ENCODE results near the gene TMEM139. TPM values are rescaled to one million over a fixed set of nuclear protein-coding genes. Genes with fewer than 3 reads are reported as not detected.

TMEM139 gene
- total and polyA plus RNA-seq, 10 of the 15 experiments (the other 5 are each of a cell fraction or from before 2014, with no cell fraction given) = 0.31 TPM; not detected in 9

DNA sequence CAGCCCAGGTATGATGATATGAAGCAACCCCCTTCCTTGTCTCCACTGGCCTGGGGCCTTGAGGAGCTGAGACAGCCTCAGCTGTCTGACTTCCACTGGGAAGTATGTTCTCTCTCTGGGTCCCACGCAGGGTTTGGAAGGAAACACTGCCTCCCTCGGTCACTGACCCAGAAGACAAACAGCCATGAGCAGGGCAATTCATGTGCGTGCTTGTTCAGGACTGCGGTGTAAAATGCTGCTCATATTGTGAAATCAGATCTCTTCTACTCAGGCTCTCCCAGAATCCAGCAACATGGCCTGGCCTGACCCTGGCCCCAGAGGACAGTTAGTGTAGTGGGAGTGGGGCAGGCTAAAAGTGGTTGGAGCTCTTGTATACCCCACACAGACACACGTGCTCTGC is 33.9 kb downstream of the TMEM139 start:
- Histone ChIP-seq H3K36me3 (ENCODE audit: control insufficient read depth in 2 of 2, insufficient read depth in 2 of 2, low read length in 1 of 2) (no peaks in the 10 kb centered on the region), H3K4me3 (no peak overlapping the region), H3K27ac (ENCODE audit: control insufficient read depth, insufficient read depth) (no peak overlapping the region), H3K4me1 (ENCODE audit: control insufficient read depth, insufficient read depth, low read length) (peaks cover 11% of the 10 kb centered on the region; the same call in 1 of the 2 replicates), H3K9me3 (replicated peaks; ENCODE audit: control insufficient read depth, insufficient read depth, low read length) (no peaks in the 10 kb centered on the region; the same call in 2 of the 3 replicates), H3K4me2 (ENCODE audit: control insufficient read depth, insufficient read depth) (no peak overlapping the region), H2AFZ (ENCODE audit: control insufficient read depth, low read depth, low read length) (no peak overlapping the region), H3K27me3 (replicated peaks in 1 of 2; ENCODE audit: control insufficient read depth in 2 of 2, insufficient read depth in 2 of 2, low read length in 1 of 2) (no peaks in the 10 kb centered on the region), H4K20me1 (ENCODE audit: control insufficient read depth, insufficient read depth) (no peaks in the 10 kb centered on the region), H3K9ac (ENCODE audit: control insufficient read depth, insufficient read depth, low read length) (no peak overlapping the region), H3K79me2 (ENCODE audit: control insufficient read depth, insufficient read depth, low read length) (no peaks in the 10 kb centered on the region)
- ATAC-seq (no peak), FAIRE-seq (no peak), DNase-seq (ENCODE audit: low read depth, low spot score) (no peak)
- no peak for TF ChIP-seq CBX3 (IDR thresholded peaks at IDR 0.05; ENCODE audit: borderline replicate concordance, low read depth)
- no peak for TF ChIP-seq KAT2A (conservative IDR thresholded peaks at IDR 0.05; ENCODE audit: control insufficient read depth, low read depth, low read length)
- no peak for TF ChIP-seq ZNF24 (IDR thresholded peaks at IDR 0.05)
- 46% methylated on average over 5 of the region's 5 CpGs for WGBS (ENCODE audit: insufficient coverage, insufficient replicate concordance, low lambda C conversion rate, missing lambda C conversion rate)
- RAD21 ChIA-PET (ENCODE audit: unreplicated experiment) = no interaction called here
- POLR2A ChIA-PET = no interaction called here
- intact Hi-C loops (cut with micrococcal nuclease; ENCODE audit: unreplicated experiment) = no loop called here
- BruUV-seq (replicated peaks) = no TSS peak
- CTCF ChIA-PET = no interaction called here
- in situ Hi-C loops (cut with MboI) = no loop called here
- SMC1A ChIA-PET (ENCODE audit: uncharacterized antibody, unreplicated experiment) = no interaction called here

DNA sequence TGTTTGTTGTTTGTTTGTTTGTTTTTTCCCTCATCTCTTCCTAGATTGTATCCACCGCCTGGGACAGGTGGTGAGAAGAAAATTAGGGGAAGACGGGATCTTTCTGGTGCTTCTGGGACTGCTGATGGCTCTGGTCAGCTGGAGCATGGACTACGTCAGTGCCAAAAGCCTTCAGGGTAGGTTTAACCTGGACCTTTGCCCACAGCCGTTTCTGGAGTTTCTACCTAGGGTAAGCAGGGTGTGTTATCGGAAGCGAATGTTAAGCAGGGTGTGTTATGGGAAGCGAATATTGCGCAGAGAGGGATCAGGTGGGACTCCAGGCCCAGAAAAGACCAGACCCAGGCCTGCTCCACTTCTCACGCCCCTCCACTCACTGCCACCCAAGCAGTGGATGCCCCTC is 35.9 kb downstream of the TMEM139 start:
- no peaks in the 10 kb centered on the region for H3K27me3 ChIP-seq (replicated peaks in 1 of 2; ENCODE audit: control insufficient read depth in 2 of 2, insufficient read depth in 2 of 2, low read length in 1 of 2)
- ChIA-PET CTCF (interaction anchor here (0.6 to 0.7 kb wide), 2 partner anchors 95 to 403 kb away, joined by 3 read pairs; no protein-coding TSS in a partner anchor), POLR2A (no interaction called here), SMC1A (ENCODE audit: uncharacterized antibody, unreplicated experiment) (interaction anchor here (0.7 kb wide), 1 partner anchor 11 kb away, joined by 3 read pairs; no protein-coding TSS in a partner anchor), RAD21 (ENCODE audit: unreplicated experiment) (no interaction called here)
- no peak overlapping the region for H2AFZ ChIP-seq (ENCODE audit: control insufficient read depth, low read depth, low read length)
- no TSS peak for BruUV-seq (replicated peaks)
- ATAC-seq (no peak), FAIRE-seq (no peak), DNase-seq (ENCODE audit: low read depth, low spot score) (no peak)
- in situ Hi-C loops (cut with MboI) (no loop called here), intact Hi-C loops (cut with micrococcal nuclease; ENCODE audit: unreplicated experiment) (no loop called here)
- no peaks in the 10 kb centered on the region for H3K9me3 ChIP-seq (replicated peaks; ENCODE audit: control insufficient read depth, insufficient read depth, low read length)
- no peaks in the 10 kb centered on the region for H4K20me1 ChIP-seq (ENCODE audit: control insufficient read depth, insufficient read depth)
- H3K36me3 ChIP-seq (ENCODE audit: control insufficient read depth in 2 of 2, insufficient read depth in 2 of 2, low read length in 1 of 2) = no peaks in the 10 kb centered on the region
- no peak overlapping the region for H3K27ac ChIP-seq (ENCODE audit: control insufficient read depth, insufficient read depth)
- no peak overlapping the region for H3K9ac ChIP-seq (ENCODE audit: control insufficient read depth, insufficient read depth, low read length)
- TF ChIP-seq, protein P1, sequence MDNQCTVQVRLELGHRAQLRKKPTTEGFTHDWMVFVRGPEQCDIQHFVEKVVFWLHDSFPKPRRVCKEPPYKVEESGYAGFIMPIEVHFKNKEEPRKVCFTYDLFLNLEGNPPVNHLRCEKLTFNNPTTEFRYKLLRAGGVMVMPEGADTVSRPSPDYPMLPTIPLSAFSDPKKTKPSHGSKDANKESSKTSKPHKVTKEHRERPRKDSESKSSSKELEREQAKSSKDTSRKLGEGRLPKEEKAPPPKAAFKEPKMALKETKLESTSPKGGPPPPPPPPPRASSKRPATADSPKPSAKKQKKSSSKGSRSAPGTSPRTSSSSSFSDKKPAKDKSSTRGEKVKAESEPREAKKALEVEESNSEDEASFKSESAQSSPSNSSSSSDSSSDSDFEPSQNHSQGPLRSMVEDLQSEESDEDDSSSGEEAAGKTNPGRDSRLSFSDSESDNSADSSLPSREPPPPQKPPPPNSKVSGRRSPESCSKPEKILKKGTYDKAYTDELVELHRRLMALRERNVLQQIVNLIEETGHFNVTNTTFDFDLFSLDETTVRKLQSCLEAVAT (IDR thresholded peaks at IDR 0.05) = no peak
- no peak for TF ChIP-seq HDAC2 (IDR thresholded peaks at IDR 0.05)
- TF ChIP-seq EZH2 (IDR thresholded peaks at IDR 0.05; ENCODE audit: borderline replicate concordance, control insufficient read depth, low read depth, low read length) = no peak
- no peak for TF ChIP-seq NR2C1 (IDR thresholded peaks at IDR 0.05)
- TF ChIP-seq NRF1 (conservative IDR thresholded peaks at IDR 0.05; ENCODE audit: low read depth, low read length) = no peak
- TF ChIP-seq NFXL1 (IDR thresholded peaks at IDR 0.05; ENCODE audit: borderline replicate concordance) = no peak
- TF ChIP-seq BCL11A (IDR thresholded peaks at IDR 0.05; ENCODE audit: low read depth, low read length) = no peak
- peaks cover 7% of the 10 kb centered on the region; the same call in 1 of the 2 replicates for H3K4me1 ChIP-seq (ENCODE audit: control insufficient read depth, insufficient read depth, low read length)
- H3K4me3 ChIP-seq = no peak overlapping the region
- H3K4me2 ChIP-seq (ENCODE audit: control insufficient read depth, insufficient read depth) = no peak overlapping the region
- no peaks in the 10 kb centered on the region for H3K79me2 ChIP-seq (ENCODE audit: control insufficient read depth, insufficient read depth, low read length)
- 58% methylated on average over 8 of the region's 9 CpGs for WGBS (ENCODE audit: insufficient coverage, insufficient replicate concordance, low lambda C conversion rate, missing lambda C conversion rate)

Measured in GM12878 (cell line).